Choroid plexus epithelial cell (primary cell): ENCODE measurements around the gene PER3.

Source experiments
- DNase-seq: peaks from one replicate; pipeline ENCODE4 v3.0.0-alpha.2; 2010; ENCODE audit warnings: low read depth
- H3K4me3 ChIP-seq: 2 replicates; pipeline ENCODE4 v1.5.1; 2011; ENCODE audit warnings: low read depth, mild to moderate bottlenecking, control low read depth, low read length, moderate library complexity
- TF ChIP-seq, protein P1 (sequence below): conservative IDR thresholded peaks from 2 replicates; pipeline ENCODE4 v1.5.1; 2011; ENCODE audit warnings: low read depth, mild to moderate bottlenecking, control low read depth, inconsistent platforms, low read length, moderate library complexity

Gene PER3

DNA sequence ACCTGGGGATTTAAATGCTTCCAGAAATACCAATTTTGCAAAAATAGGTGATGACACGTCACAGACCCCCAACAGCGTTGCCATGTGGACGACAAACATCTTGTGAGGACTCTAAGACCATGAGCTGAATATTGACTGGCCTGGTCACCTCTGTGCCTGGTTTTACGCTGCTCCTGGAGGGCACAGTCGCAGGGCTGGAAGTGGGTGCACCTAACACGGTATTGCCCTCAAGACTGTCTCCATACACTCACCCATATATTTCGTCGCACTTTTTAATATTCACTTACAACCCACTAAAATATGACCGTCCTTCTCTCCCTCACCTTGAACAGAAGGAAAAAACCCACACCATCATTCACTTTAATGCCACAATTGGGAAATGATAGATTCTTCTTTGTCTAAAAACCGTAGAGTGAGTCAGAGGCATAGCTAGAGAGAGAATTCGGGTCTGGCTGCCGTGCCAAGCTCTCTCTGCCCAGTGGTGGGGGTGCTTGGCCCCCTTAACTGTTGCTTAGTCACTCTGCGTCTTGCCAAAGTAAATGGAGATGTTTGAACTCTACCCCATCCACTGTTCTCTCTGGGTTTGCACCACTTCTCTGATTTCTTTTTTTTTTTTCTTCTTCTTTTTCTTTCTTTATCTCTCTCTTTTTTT is 109.6 kb downstream of the PER3 start:
- DNase-seq, result peak; percentile 17
- TF ChIP-seq, protein P1, sequence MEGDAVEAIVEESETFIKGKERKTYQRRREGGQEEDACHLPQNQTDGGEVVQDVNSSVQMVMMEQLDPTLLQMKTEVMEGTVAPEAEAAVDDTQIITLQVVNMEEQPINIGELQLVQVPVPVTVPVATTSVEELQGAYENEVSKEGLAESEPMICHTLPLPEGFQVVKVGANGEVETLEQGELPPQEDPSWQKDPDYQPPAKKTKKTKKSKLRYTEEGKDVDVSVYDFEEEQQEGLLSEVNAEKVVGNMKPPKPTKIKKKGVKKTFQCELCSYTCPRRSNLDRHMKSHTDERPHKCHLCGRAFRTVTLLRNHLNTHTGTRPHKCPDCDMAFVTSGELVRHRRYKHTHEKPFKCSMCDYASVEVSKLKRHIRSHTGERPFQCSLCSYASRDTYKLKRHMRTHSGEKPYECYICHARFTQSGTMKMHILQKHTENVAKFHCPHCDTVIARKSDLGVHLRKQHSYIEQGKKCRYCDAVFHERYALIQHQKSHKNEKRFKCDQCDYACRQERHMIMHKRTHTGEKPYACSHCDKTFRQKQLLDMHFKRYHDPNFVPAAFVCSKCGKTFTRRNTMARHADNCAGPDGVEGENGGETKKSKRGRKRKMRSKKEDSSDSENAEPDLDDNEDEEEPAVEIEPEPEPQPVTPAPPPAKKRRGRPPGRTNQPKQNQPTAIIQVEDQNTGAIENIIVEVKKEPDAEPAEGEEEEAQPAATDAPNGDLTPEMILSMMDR, result no peak
- H3K4me3 ChIP-seq, result no peak overlapping the region
